SK-N-SH treated with all-trans-retinoic acid at 6 μM for 48 hours (cell line): Measurements from ENCODE around the gene TBC1D8B.
"Not testable (repeated sequence)": the region's sequence is repeated elsewhere in the genome, so short reads cannot be mapped to it uniquely, and the experiment has no call there.

Experiments used
- ATAC-seq: fragments of 200-7000 bp; cut with Tn5 transposase; 3 replicates; pipeline ENCODE4 v1.9.1; 2020; ENCODE audit warnings: mild to moderate bottlenecking, moderate library complexity
- ARNTL ChIP-seq: fragments of 450-650 bp; formaldehyde crosslinking; IDR thresholded peaks from 2 replicates; pipeline ENCODE4 v1.5.0; 2020; ENCODE audit warnings: low read depth, mild to moderate bottlenecking, moderate library complexity, borderline replicate concordance
- CSDC2 ChIP-seq: fragments of 250-450 bp; sonication (Bioruptor Pico); IDR thresholded peaks from 2 replicates; pipeline ENCODE4 v1.5.0; 2020; ENCODE audit warnings: mild to moderate bottlenecking, moderate library complexity
- ESRRG ChIP-seq: fragments of 250-450 bp; sonication (Bioruptor Pico); IDR thresholded peaks from 2 replicates; pipeline ENCODE4 v1.6.1; 2021; ENCODE audit warnings: mild to moderate bottlenecking
- GLIS3 ChIP-seq: fragments of 250-450 bp; sonication (Bioruptor Pico); IDR thresholded peaks from 2 replicates; pipeline ENCODE4 v1.5.0; 2020; ENCODE audit warnings: mild to moderate bottlenecking, moderate library complexity
- ISL1 ChIP-seq: fragments of 250-450 bp; sonication (Bioruptor Pico); IDR thresholded peaks from 2 replicates; pipeline ENCODE4 v2.1.2; 2022; ENCODE audit warnings: mild to moderate bottlenecking, moderate library complexity
- OSR1 ChIP-seq: fragments of 250-450 bp; sonication (Bioruptor Pico); IDR thresholded peaks from 2 replicates; pipeline ENCODE4 v1.8.0; 2022; ENCODE audit warnings: moderate library complexity, mild to moderate bottlenecking, inconsistent platforms
- PATZ1 ChIP-seq: fragments of 250-450 bp; sonication (Bioruptor Pico); IDR thresholded peaks from 2 replicates; pipeline ENCODE4 v1.8.0; 2020; ENCODE audit warnings: mild to moderate bottlenecking, moderate library complexity, borderline replicate concordance
- PPARA ChIP-seq: fragments of 250-450 bp; sonication (Bioruptor Pico); IDR thresholded peaks from 2 replicates; pipeline ENCODE4 v1.5.0; 2020; ENCODE audit warnings: mild to moderate bottlenecking, borderline replicate concordance
- SNAI2 ChIP-seq: fragments of 250-450 bp; sonication (Bioruptor Pico); IDR thresholded peaks from 2 replicates; pipeline ENCODE4 v1.5.0; 2020; ENCODE audit warnings: mild to moderate bottlenecking, moderate library complexity
- TCF4 ChIP-seq: fragments of 250-450 bp; sonication (Bioruptor Pico); IDR thresholded peaks from 2 replicates; pipeline ENCODE4 v1.8.0; 2021; ENCODE audit warnings: mild to moderate bottlenecking, moderate library complexity, borderline replicate concordance
- TOX ChIP-seq: fragments of 250-450 bp; sonication (Bioruptor Pico); IDR thresholded peaks from 2 replicates; pipeline ENCODE4 v1.8.0; 2021; ENCODE audit warnings: mild to moderate bottlenecking, moderate library complexity, borderline replicate concordance
- TSHZ2 ChIP-seq: fragments of 250-450 bp; sonication (Bioruptor Pico); IDR thresholded peaks from 2 replicates; pipeline ENCODE4 v1.5.0; 2020; ENCODE audit warnings: mild to moderate bottlenecking, moderate library complexity
- ZC3H10 ChIP-seq: fragments of 250-450 bp; sonication (Bioruptor Pico); IDR thresholded peaks from 2 replicates; pipeline ENCODE4 v1.5.1; 2021; ENCODE audit warnings: mild to moderate bottlenecking, moderate library complexity
- ZFP3 ChIP-seq: fragments of 250-450 bp; sonication (Bioruptor Pico); IDR thresholded peaks from 2 replicates; pipeline ENCODE4 v1.5.0; 2020; ENCODE audit warnings: mild to moderate bottlenecking, moderate library complexity
- ZFP30 ChIP-seq: fragments of 450-650 bp; formaldehyde crosslinking; IDR thresholded peaks from 2 replicates; pipeline ENCODE4 v1.5.0; 2022; ENCODE audit warnings: mild to moderate bottlenecking, moderate library complexity
- ZNF565 ChIP-seq: fragments of 450-650 bp; formaldehyde crosslinking; conservative IDR thresholded peaks from 2 replicates; pipeline ENCODE4 v1.5.0; 2020; ENCODE audit warnings: low read depth, mild to moderate bottlenecking, moderate library complexity
- ZNF70 ChIP-seq: fragments of 450-650 bp; formaldehyde crosslinking; IDR thresholded peaks from 2 replicates; pipeline ENCODE4 v1.5.0; 2020; ENCODE audit warnings: mild to moderate bottlenecking, moderate library complexity
- ZNF8 ChIP-seq: fragments of 450-650 bp; formaldehyde crosslinking; IDR thresholded peaks from 2 replicates; pipeline ENCODE4 v1.5.0; 2020; ENCODE audit warnings: mild to moderate bottlenecking, moderate library complexity
- TF ChIP-seq, protein P1 (sequence below): fragments of 250-450 bp; sonication (Bioruptor Pico); IDR thresholded peaks from 2 replicates; pipeline ENCODE4 v1.5.1; 2020; ENCODE audit warnings: low read depth, mild to moderate bottlenecking, moderate library complexity
- TF ChIP-seq, protein P2 (sequence below): fragments of 250-450 bp; sonication (Bioruptor Pico); IDR thresholded peaks from 2 replicates; pipeline ENCODE4 v1.8.0; 2021; ENCODE audit warnings: low read depth, mild to moderate bottlenecking, moderate library complexity, borderline replicate concordance
- TF ChIP-seq, protein P3 (sequence below): fragments of 250-450 bp; sonication (Bioruptor Pico); IDR thresholded peaks from 2 replicates; pipeline ENCODE4 v1.5.1; 2021; ENCODE audit warnings: mild to moderate bottlenecking, moderate library complexity

The TBC1D8B gene

GRCh38 chrX:106863697-106864096 is 61.2 kb downstream of the TBC1D8B start:
- no peak for TF ChIP-seq CSDC2 (CRISPR knock-in tag)
- TF ChIP-seq OSR1, result no peak
- TF ChIP-seq GLIS3, result no peak
- TF ChIP-seq PATZ1 (CRISPR knock-in tag), result no peak
- no peak for TF ChIP-seq TCF4 (CRISPR knock-in tag)
- TF ChIP-seq ZC3H10 (CRISPR knock-in tag), result no peak
- TF ChIP-seq, protein P1, sequence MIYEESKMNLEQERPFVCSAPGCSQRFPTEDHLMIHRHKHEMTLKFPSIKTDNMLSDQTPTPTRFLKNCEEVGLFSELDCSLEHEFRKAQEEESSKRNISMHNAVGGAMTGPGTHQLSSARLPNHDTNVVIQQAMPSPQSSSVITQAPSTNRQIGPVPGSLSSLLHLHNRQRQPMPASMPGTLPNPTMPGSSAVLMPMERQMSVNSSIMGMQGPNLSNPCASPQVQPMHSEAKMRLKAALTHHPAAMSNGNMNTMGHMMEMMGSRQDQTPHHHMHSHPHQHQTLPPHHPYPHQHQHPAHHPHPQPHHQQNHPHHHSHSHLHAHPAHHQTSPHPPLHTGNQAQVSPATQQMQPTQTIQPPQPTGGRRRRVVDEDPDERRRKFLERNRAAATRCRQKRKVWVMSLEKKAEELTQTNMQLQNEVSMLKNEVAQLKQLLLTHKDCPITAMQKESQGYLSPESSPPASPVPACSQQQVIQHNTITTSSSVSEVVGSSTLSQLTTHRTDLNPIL (CRISPR knock-in tag), result no peak
- TF ChIP-seq ZNF565, result no peak
- no peak for TF ChIP-seq TSHZ2 (CRISPR knock-in tag)
- no peak for TF ChIP-seq ZNF70 (CRISPR knock-in tag)
- ATAC-seq, result no peak

DNA sequence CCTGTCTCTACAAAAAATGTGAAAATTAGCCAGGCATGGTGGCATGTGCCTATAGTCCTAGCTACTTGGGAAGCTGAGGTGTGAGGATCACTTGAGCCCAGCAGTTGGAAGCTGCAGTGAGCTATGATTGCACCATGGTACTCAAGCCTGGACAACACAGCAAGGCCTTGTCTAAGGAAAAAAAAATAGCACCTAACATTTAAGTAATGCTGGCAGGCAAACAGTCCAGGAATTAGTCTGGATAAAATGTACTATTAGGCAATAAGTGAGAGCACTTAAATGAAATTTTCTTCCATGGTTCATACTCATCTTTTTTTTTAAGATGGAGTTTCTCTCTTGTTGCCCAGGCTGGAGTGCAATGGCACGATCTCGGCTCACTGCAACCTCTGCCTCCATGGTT is 70.3 kb downstream of the TBC1D8B start:
- not testable (repeated sequence) for ATAC-seq

- peak; percentile 63; the same call in 2 of the 3 replicates for ATAC-seq
- TF ChIP-seq SNAI2 (CRISPR knock-in tag), result no peak
- TF ChIP-seq, protein P2, sequence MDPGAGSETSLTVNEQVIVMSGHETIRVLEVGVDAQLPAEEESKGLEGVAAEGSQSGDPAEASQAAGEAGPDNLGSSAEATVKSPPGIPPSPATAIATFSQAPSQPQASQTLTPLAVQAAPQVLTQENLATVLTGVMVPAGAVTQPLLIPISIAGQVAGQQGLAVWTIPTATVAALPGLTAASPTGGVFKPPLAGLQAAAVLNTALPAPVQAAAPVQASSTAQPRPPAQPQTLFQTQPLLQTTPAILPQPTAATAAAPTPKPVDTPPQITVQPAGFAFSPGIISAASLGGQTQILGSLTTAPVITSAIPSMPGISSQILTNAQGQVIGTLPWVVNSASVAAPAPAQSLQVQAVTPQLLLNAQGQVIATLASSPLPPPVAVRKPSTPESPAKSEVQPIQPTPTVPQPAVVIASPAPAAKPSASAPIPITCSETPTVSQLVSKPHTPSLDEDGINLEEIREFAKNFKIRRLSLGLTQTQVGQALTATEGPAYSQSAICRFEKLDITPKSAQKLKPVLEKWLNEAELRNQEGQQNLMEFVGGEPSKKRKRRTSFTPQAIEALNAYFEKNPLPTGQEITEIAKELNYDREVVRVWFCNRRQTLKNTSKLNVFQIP, result no peak
- TF ChIP-seq ARNTL (CRISPR knock-in tag), result no peak
- no peak for TF ChIP-seq ZC3H10 (CRISPR knock-in tag)
- TF ChIP-seq PPARA, result no peak
- no peak for TF ChIP-seq CSDC2 (CRISPR knock-in tag)
- TF ChIP-seq TOX, result no peak
- TF ChIP-seq, protein P3, sequence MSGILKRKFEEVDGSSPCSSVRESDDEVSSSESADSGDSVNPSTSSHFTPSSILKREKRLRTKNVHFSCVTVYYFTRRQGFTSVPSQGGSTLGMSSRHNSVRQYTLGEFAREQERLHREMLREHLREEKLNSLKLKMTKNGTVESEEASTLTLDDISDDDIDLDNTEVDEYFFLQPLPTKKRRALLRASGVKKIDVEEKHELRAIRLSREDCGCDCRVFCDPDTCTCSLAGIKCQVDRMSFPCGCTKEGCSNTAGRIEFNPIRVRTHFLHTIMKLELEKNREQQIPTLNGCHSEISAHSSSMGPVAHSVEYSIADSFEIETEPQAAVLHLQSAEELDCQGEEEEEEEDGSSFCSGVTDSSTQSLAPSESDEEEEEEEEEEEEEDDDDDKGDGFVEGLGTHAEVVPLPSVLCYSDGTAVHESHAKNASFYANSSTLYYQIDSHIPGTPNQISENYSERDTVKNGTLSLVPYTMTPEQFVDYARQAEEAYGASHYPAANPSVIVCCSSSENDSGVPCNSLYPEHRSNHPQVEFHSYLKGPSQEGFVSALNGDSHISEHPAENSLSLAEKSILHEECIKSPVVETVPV (CRISPR knock-in tag), result no peak
- TF ChIP-seq ISL1 (CRISPR knock-in tag), result no peak
- no peak for TF ChIP-seq ZFP3 (CRISPR knock-in tag)
- no peak for TF ChIP-seq ZNF565
Measured at GRCh38 chrX:106874075-106874474, 71.6 kb downstream of the TBC1D8B start.

DNA sequence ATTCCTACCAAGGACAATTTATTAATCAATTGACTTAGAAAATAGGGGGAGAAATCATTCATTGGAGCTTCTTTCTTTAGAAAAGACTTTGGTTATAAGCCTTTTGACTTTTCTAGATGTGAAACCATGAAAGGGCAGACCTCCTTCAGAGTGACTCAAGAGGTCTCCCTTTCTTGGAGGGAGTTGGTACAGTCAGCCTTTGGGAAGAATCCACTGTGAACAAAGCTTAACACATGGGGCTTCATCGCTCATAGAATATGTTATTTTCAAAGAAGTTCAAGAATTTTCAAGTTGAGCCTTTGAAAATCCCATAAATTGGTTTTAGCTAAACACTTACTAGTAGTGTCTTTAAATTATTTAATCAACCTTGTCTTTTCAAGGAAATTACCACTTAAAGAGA is 72.7 kb downstream of the TBC1D8B start:
- ATAC-seq, result no peak

More for the DNA sequence above, 72.7 kb downstream of the TBC1D8B start:
- TF ChIP-seq SNAI2 (CRISPR knock-in tag), result no peak
- no peak for TF ChIP-seq GLIS3
- TF ChIP-seq PPARA, result no peak
- no peak for TF ChIP-seq TCF4 (CRISPR knock-in tag)
- TF ChIP-seq CSDC2 (CRISPR knock-in tag), result no peak
- TF ChIP-seq ARNTL (CRISPR knock-in tag), result no peak
- no peak for TF ChIP-seq ZFP30 (CRISPR knock-in tag)
- no peak for TF ChIP-seq ESRRG (CRISPR knock-in tag)
- TF ChIP-seq ZNF8, result no peak
- TF ChIP-seq, protein P1 (CRISPR knock-in tag), result no peak
